WTC11 (cell line): Measurements from ENCODE around the gene RASSF8. TPM values are rescaled to one million over a fixed set of nuclear protein-coding genes. Genes with fewer than 3 reads are reported as not detected.

ENCODE experiments used
- ATAC-seq: fragments of 200-7000 bp; cut with Tn5 transposase; 2 replicates; pipeline ENCODE4 v1.10.0; 2021; ENCODE audit warnings: mild to moderate bottlenecking, moderate library complexity
- CTCF ChIA-PET: fragments of 300-600 bp; sonication (Branson Sonifier 250); formaldehyde crosslinking; loops from one replicate; lab custom pipeline; 2021; ENCODE audit warnings: antibody characterized with exemption; lab: Charles Lee
- POLR2A ChIA-PET: fragments of 350-600 bp; sonication (Branson Sonifier 250); formaldehyde crosslinking; loops from one replicate; lab custom pipeline; 2021; ENCODE audit warnings: antibody characterized with exemption; lab: Charles Lee
- DNase-seq: peaks from one replicate; pipeline ENCODE4 v3.0.0; 2021; ENCODE audit warnings: low spot score
- H3K27ac Mint-ChIP-seq: 2 replicates; pipeline ENCODE4 v1.8.0; 2021; ENCODE audit warnings: mixed read lengths
- H3K27me3 Mint-ChIP-seq: 2 replicates; pipeline ENCODE4 v1.8.0; 2021; ENCODE audit warnings: low read depth, mild to moderate bottlenecking, moderate library complexity, mixed read lengths
- H3K36me3 Mint-ChIP-seq: 2 replicates; pipeline ENCODE4 v1.8.0; 2021; ENCODE audit warnings: mixed read lengths
- H3K4me1 Mint-ChIP-seq: 2 replicates; pipeline ENCODE4 v1.8.0; 2022; ENCODE audit warnings: mixed read lengths
- H3K4me3 Mint-ChIP-seq: 2 replicates; pipeline ENCODE4 v1.8.0; 2021; ENCODE audit warnings: mild to moderate bottlenecking, moderate library complexity, mixed read lengths
- H3K9me3 Mint-ChIP-seq: 2 replicates; pipeline ENCODE4 v1.8.0; 2021; ENCODE audit warnings: mixed read lengths
- ATF3 ChIP-seq: sonication (generic); formaldehyde crosslinking; conservative IDR thresholded peaks from 2 replicates; pipeline ENCODE4 v1.8.1; 2022; ENCODE audit warnings: mild to moderate bottlenecking, missing genetic modification reagents
- CDX4 ChIP-seq: fragments of 250-450 bp; sonication (Bioruptor Pico); IDR thresholded peaks from 2 replicates; pipeline ENCODE4 v1.9.0; 2021; ENCODE audit warnings: moderate library complexity, mild to moderate bottlenecking, inconsistent platforms, borderline replicate concordance
- CREB1 ChIP-seq: sonication (generic); formaldehyde crosslinking; IDR thresholded peaks from 2 replicates; pipeline ENCODE4 v1.8.0; 2023; ENCODE audit warnings: mild to moderate bottlenecking, missing genetic modification reagents
- E2F4 ChIP-seq: sonication (generic); formaldehyde crosslinking; IDR thresholded peaks from 2 replicates; pipeline ENCODE4 v1.8.1; 2022; ENCODE audit warnings: low read depth, mild to moderate bottlenecking, moderate library complexity, missing genetic modification reagents, borderline replicate concordance
- ELF4 ChIP-seq: sonication (generic); formaldehyde crosslinking; IDR thresholded peaks from 2 replicates; pipeline ENCODE4 v1.8.1; 2022; ENCODE audit warnings: low read depth, mild to moderate bottlenecking, moderate library complexity, missing genetic modification reagents
- EMX1 ChIP-seq: fragments of 250-450 bp; sonication (Bioruptor Pico); IDR thresholded peaks from 2 replicates; pipeline ENCODE4 v1.8.0; 2021; ENCODE audit warnings: mild to moderate bottlenecking
- ESRRA ChIP-seq: sonication (generic); formaldehyde crosslinking; IDR thresholded peaks from 2 replicates; pipeline ENCODE4 v1.8.1; 2022; ENCODE audit warnings: mild to moderate bottlenecking, missing genetic modification reagents, borderline replicate concordance
- ETV6 ChIP-seq: sonication (generic); formaldehyde crosslinking; IDR thresholded peaks from 2 replicates; pipeline ENCODE4 v1.8.1; 2022; ENCODE audit warnings: mild to moderate bottlenecking, missing genetic modification reagents
- FOXJ3 ChIP-seq: sonication (generic); formaldehyde crosslinking; IDR thresholded peaks from 2 replicates; pipeline ENCODE4 v1.9.0; 2021; ENCODE audit warnings: missing genetic modification reagents, mild to moderate bottlenecking, borderline replicate concordance
- GTF2I ChIP-seq: fragments of 250-450 bp; sonication (Bioruptor Pico); conservative IDR thresholded peaks from 2 replicates; pipeline ENCODE4 v1.4.0; 2021; ENCODE audit warnings: mild to moderate bottlenecking
- IRF2 ChIP-seq: sonication (generic); formaldehyde crosslinking; IDR thresholded peaks from 2 replicates; pipeline ENCODE4 v1.8.0; 2022; ENCODE audit warnings: low read depth, missing genetic modification reagents, borderline replicate concordance
- JAZF1 ChIP-seq: fragments of 250-450 bp; sonication (Bioruptor Pico); IDR thresholded peaks from 2 replicates; pipeline ENCODE4 v1.9.0; 2021; ENCODE audit warnings: moderate library complexity, mild to moderate bottlenecking, inconsistent platforms
- JUN ChIP-seq: sonication (generic); formaldehyde crosslinking; IDR thresholded peaks from 2 replicates; pipeline ENCODE4 v1.8.0; 2023; ENCODE audit warnings: mild to moderate bottlenecking, missing genetic modification reagents
- KAT7 ChIP-seq: sonication (generic); formaldehyde crosslinking; IDR thresholded peaks from 2 replicates; pipeline ENCODE4 v1.8.1; 2023; ENCODE audit warnings: missing genetic modification reagents, mild to moderate bottlenecking, borderline replicate concordance
- MAX ChIP-seq: sonication (generic); formaldehyde crosslinking; IDR thresholded peaks from 2 replicates; pipeline ENCODE4 v1.8.0; 2022; ENCODE audit warnings: mild to moderate bottlenecking, missing genetic modification reagents
- NFATC4 ChIP-seq: fragments of 250-450 bp; sonication (Bioruptor Pico); IDR thresholded peaks from 2 replicates; pipeline ENCODE4 v1.9.0; 2021; ENCODE audit warnings: mild to moderate bottlenecking
- NFYB ChIP-seq: sonication (generic); formaldehyde crosslinking; conservative IDR thresholded peaks from 2 replicates; pipeline ENCODE4 v1.8.0; 2022; ENCODE audit warnings: low read depth, missing genetic modification reagents
- NR1H2 ChIP-seq: sonication (generic); formaldehyde crosslinking; IDR thresholded peaks from 2 replicates; pipeline ENCODE4 v1.9.0; 2021; ENCODE audit warnings: mild to moderate bottlenecking, moderate library complexity, missing genetic modification reagents
- PRRX2 ChIP-seq: fragments of 250-450 bp; sonication (Bioruptor Pico); IDR thresholded peaks from 2 replicates; pipeline ENCODE4 v1.8.0; 2021; ENCODE audit warnings: mild to moderate bottlenecking
- SMAD3 ChIP-seq: sonication (generic); formaldehyde crosslinking; IDR thresholded peaks from 2 replicates; pipeline ENCODE4 v1.8.0; 2022; ENCODE audit warnings: missing genetic modification reagents, mild to moderate bottlenecking, borderline replicate concordance
- TCF7 ChIP-seq: sonication (generic); formaldehyde crosslinking; IDR thresholded peaks from 2 replicates; pipeline ENCODE4 v1.8.0; 2022; ENCODE audit warnings: mild to moderate bottlenecking, low read depth, missing genetic modification reagents, moderate library complexity
- USF1 ChIP-seq: sonication (generic); formaldehyde crosslinking; IDR thresholded peaks from 2 replicates; pipeline ENCODE4 v1.8.0; 2022; ENCODE audit warnings: mild to moderate bottlenecking, missing genetic modification reagents
- ZBTB21 ChIP-seq: sonication (generic); formaldehyde crosslinking; IDR thresholded peaks from 2 replicates; pipeline ENCODE4 v1.8.1; 2023; ENCODE audit warnings: mild to moderate bottlenecking, missing genetic modification reagents, borderline replicate concordance
- ZBTB43 ChIP-seq: sonication (generic); formaldehyde crosslinking; IDR thresholded peaks from 2 replicates; pipeline ENCODE4 v1.8.1; 2023; ENCODE audit warnings: mild to moderate bottlenecking, missing genetic modification reagents
- ZNF232 ChIP-seq: sonication (generic); formaldehyde crosslinking; IDR thresholded peaks from 2 replicates; pipeline ENCODE4 v1.8.0; 2022; ENCODE audit warnings: mild to moderate bottlenecking, missing genetic modification reagents
- ZNF263 ChIP-seq: sonication (generic); formaldehyde crosslinking; IDR thresholded peaks from 2 replicates; pipeline ENCODE4 v1.8.1; 2022; ENCODE audit warnings: low read depth, mild to moderate bottlenecking, moderate library complexity, missing genetic modification reagents
- ZNF317 ChIP-seq: sonication (generic); formaldehyde crosslinking; IDR thresholded peaks from 2 replicates; pipeline ENCODE4 v1.8.1; 2023; ENCODE audit warnings: low read depth, mild to moderate bottlenecking, moderate library complexity, missing genetic modification reagents, borderline replicate concordance
- ZNF671 ChIP-seq: fragments of 250-450 bp; sonication (Bioruptor Pico); IDR thresholded peaks from 2 replicates; pipeline ENCODE4 v1.8.0; 2021; ENCODE audit warnings: mild to moderate bottlenecking
- total RNA-seq: library from RNA; stranded (reverse); gene quantifications from 3 replicates; pipeline ENCODE4 v1.2.3, GENCODE V29; 2021

Gene RASSF8
- total RNA-seq, 1 experiment from 2014 or later: 48.6 TPM

- Mint-ChIP-seq H3K4me3 (no peak overlapping the region), H3K36me3 (no peaks in the 10 kb centered on the region), H3K27me3 (no peaks in the 10 kb centered on the region), H3K4me1 (0 out of 2 replicates have a peak, but pooled peaks cover 3% of the 10 kb centered on the region), H3K27ac (no peak overlapping the region), H3K9me3 (peaks cover 5% of the 10 kb centered on the region; the same call in 1 of the 2 replicates)
- DNase-seq (no peak), ATAC-seq (no peak)
- CTCF ChIA-PET: interaction anchor here (0.7 kb wide), 1 partner anchor 730 kb away, joined by 3 read pairs; no protein-coding TSS in a partner anchor
- POLR2A ChIA-PET: no interaction called here
- no peak for TF ChIP-seq ZBTB21 (CRISPR knock-in tag)
- no peak for TF ChIP-seq ZBTB43 (CRISPR knock-in tag)
- no peak for TF ChIP-seq ZNF317
- TF ChIP-seq GTF2I (CRISPR knock-in tag): no peak
- TF ChIP-seq CDX4 (CRISPR knock-in tag): no peak
Measured at GRCh38 chr12:25914551-25914950, 43.9 kb upstream of the RASSF8 start.

GRCh38 chr12:25924491-25925001 is 33.9 kb upstream of the RASSF8 start:
- DNase-seq (no peak), ATAC-seq (peak; percentile 57)
- CTCF ChIA-PET: no interaction called here
- Mint-ChIP-seq H3K27me3 (no peaks in the 10 kb centered on the region), H3K27ac (no peak overlapping the region), H3K9me3 (no peaks in the 10 kb centered on the region), H3K36me3 (no peaks in the 10 kb centered on the region), H3K4me3 (no peak overlapping the region), H3K4me1 (peaks cover 7% of the 10 kb centered on the region)
- POLR2A ChIA-PET: no interaction called here
- TF ChIP-seq NFATC4 (CRISPR knock-in tag): no peak
- TF ChIP-seq MAX: no peak
- TF ChIP-seq ZNF232 (CRISPR knock-in tag): no peak
- no peak for TF ChIP-seq E2F4 (CRISPR knock-in tag)
- no peak for TF ChIP-seq JAZF1
- no peak for TF ChIP-seq USF1 (CRISPR knock-in tag)
- no peak for TF ChIP-seq ESRRA (CRISPR knock-in tag)
- no peak for TF ChIP-seq EMX1 (CRISPR knock-in tag)
- no peak for TF ChIP-seq TCF7 (CRISPR knock-in tag)
- no peak for TF ChIP-seq NFYB (CRISPR knock-in tag)
- no peak for TF ChIP-seq JUN (CRISPR knock-in tag)
- TF ChIP-seq PRRX2 (CRISPR knock-in tag): no peak
- no peak for TF ChIP-seq CDX4 (CRISPR knock-in tag)
- TF ChIP-seq ZNF671 (CRISPR knock-in tag): no peak

- ChIA-PET POLR2A (no interaction called here), CTCF (no interaction called here)
- Mint-ChIP-seq H3K9me3 (no peaks in the 10 kb centered on the region), H3K27ac (no peak overlapping the region), H3K4me1 (peaks cover 7% of the 10 kb centered on the region), H3K27me3 (no peaks in the 10 kb centered on the region), H3K36me3 (no peaks in the 10 kb centered on the region), H3K4me3 (no peak overlapping the region)
- DNase-seq: no peak
- no peak for ATAC-seq
- no peak for TF ChIP-seq ZNF263 (CRISPR knock-in tag)
- no peak for TF ChIP-seq ATF3
- no peak for TF ChIP-seq SMAD3 (CRISPR knock-in tag)
- TF ChIP-seq KAT7 (CRISPR knock-in tag): no peak
- TF ChIP-seq ELF4: no peak
- no peak for TF ChIP-seq GTF2I (CRISPR knock-in tag)
- TF ChIP-seq ETV6: no peak
- TF ChIP-seq IRF2 (CRISPR knock-in tag): no peak
- TF ChIP-seq CREB1 (CRISPR knock-in tag): no peak
- TF ChIP-seq NR1H2: no peak
- TF ChIP-seq FOXJ3 (CRISPR knock-in tag): no peak
- no peak for TF ChIP-seq EMX1 (CRISPR knock-in tag)
- TF ChIP-seq USF1 (CRISPR knock-in tag): no peak
- no peak for TF ChIP-seq JAZF1
Measured at GRCh38 chr12:25925064-25925463, 33.4 kb upstream of the RASSF8 start.
